ENCODE data around the gene TRAF7.

TRAF7 gene

DNA sequence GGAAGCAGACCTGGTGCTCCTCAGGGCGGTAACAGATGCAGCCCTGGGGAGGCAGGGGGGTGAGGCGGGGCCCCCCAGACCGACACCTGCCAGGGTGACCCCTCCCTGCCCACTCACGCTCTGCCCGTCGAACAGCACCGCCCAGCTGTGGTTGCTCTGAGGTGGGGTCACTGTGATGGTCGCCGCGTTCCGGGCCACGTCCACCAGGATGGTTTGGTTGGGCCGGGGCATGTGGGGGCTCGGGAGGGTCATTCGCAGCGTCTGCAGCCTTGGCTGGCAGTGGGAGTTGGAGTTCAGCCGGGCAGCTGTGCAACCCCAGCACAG lies 54.4 kb downstream of the TRAF7 start:
- Histone ChIP-seq H3K4me2 (ENCODE audit: low read length) (no peak overlapping the region), H3K27me3 (ENCODE audit: low read depth, low read length) (no peaks in the 10 kb centered on the region), H3K79me2 (ENCODE audit: low read length) (peaks cover 37% of the 10 kb centered on the region), H3K4me1 (ENCODE audit: low read length) (peaks cover 21% of the 10 kb centered on the region), H3K36me3 (replicated peaks; ENCODE audit: low read depth, low read length) (peaks cover 25% of the 10 kb centered on the region), H3K9ac (ENCODE audit: low read length) (no peak overlapping the region), H4K20me1 (ENCODE audit: insufficient read depth, low read length) (peaks cover 7% of the 10 kb centered on the region), H3K27ac (ENCODE audit: low read length) (no peak overlapping the region), H3K9me3 (ENCODE audit: insufficient read depth, low read length) (no peaks in the 10 kb centered on the region), H2AFZ (ENCODE audit: low read depth, low read length) (no peak overlapping the region), H3K4me3 (ENCODE audit: low read length) (no peak overlapping the region)
- no peak for TF ChIP-seq EZH2phosphoT487 (IDR thresholded peaks at IDR 0.05; ENCODE audit: low read depth)
- TF ChIP-seq, protein P1, sequence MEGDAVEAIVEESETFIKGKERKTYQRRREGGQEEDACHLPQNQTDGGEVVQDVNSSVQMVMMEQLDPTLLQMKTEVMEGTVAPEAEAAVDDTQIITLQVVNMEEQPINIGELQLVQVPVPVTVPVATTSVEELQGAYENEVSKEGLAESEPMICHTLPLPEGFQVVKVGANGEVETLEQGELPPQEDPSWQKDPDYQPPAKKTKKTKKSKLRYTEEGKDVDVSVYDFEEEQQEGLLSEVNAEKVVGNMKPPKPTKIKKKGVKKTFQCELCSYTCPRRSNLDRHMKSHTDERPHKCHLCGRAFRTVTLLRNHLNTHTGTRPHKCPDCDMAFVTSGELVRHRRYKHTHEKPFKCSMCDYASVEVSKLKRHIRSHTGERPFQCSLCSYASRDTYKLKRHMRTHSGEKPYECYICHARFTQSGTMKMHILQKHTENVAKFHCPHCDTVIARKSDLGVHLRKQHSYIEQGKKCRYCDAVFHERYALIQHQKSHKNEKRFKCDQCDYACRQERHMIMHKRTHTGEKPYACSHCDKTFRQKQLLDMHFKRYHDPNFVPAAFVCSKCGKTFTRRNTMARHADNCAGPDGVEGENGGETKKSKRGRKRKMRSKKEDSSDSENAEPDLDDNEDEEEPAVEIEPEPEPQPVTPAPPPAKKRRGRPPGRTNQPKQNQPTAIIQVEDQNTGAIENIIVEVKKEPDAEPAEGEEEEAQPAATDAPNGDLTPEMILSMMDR (IDR thresholded peaks at IDR 0.05; ENCODE audit: low read depth, low read length): no peak

DNA sequence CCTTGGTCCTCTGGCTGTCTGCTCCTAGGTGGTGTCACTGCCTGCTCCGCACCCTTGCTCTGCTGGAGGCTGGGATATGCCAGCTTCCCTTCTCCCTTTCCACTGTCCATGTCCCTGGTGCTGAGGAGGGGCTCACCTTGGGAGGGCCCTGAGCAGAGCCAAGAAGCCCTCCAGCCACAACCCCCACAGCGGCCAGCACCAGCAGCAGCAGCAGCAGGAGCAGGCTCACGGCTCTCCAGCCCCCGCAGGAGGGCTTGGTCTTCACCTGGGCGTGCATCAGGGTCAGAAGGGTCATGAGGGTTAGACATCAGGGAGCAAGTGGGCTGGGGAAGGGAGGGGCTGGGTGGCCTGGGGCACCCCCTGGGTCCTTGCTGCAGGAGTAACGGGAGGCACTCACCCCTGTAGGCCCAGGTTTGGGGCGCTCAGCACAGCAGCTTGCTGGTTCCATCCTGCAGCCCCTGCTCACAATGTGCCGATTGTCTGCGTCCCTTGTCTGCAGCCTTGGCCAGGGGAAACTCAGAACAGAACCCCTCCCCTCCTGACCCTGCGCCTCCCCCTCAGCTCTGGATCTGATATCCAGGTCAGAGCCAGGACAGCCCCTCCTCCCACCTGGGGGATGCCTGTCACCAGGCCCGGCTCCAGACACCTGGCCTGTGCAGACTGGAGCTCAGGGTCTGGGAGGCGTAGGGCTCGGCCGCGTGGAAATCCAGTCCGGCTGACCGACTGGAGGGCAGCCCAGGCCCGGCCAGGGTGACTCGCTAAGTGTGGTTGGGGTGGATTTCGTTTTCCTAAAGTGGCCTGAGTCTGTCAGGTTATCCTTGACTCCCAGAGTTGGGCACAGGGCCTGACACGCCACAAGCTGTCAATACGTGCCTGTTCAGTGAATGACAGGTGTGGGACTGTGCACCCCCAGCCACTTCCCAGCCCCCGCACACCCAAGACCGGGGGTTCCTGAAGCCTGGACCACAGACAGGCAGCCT lies 55.1 kb downstream of the TRAF7 start, which contains the start of gene BRICD5:
Gene BRICD5, minus strand, starts transcription at position 478 of the 980 bp plus-strand sequence. Its CDS starts 30 bp downstream, at position 448.
- Histone ChIP-seq H3K79me2 (ENCODE audit: low read length) (peaks cover 37% of the 10 kb centered on the region), H3K4me1 (ENCODE audit: low read length) (peaks cover 21% of the 10 kb centered on the region), H3K9ac (ENCODE audit: low read length) (no peak within 1 kb of the TSS), H3K36me3 (replicated peaks; ENCODE audit: low read depth, low read length) (peaks cover 25% of the 10 kb centered on the region), H3K27me3 (ENCODE audit: low read depth, low read length) (no peaks in the 10 kb centered on the region), H4K20me1 (ENCODE audit: insufficient read depth, low read length) (peaks cover 7% of the 10 kb centered on the region), H3K4me2 (ENCODE audit: low read length) (no peak within 1 kb of the TSS), H3K4me3 (ENCODE audit: low read length) (no peak within 1 kb of the TSS), H3K27ac (ENCODE audit: low read length) (no peak within 1 kb of the TSS), H2AFZ (ENCODE audit: low read depth, low read length) (no peak within 1 kb of the TSS), H3K9me3 (ENCODE audit: insufficient read depth, low read length) (no peaks in the 10 kb centered on the region)
- no peak for TF ChIP-seq EZH2phosphoT487 (IDR thresholded peaks at IDR 0.05; ENCODE audit: low read depth)
- TF ChIP-seq, protein P1 (IDR thresholded peaks at IDR 0.05; ENCODE audit: low read depth, low read length): no peak

DNA sequence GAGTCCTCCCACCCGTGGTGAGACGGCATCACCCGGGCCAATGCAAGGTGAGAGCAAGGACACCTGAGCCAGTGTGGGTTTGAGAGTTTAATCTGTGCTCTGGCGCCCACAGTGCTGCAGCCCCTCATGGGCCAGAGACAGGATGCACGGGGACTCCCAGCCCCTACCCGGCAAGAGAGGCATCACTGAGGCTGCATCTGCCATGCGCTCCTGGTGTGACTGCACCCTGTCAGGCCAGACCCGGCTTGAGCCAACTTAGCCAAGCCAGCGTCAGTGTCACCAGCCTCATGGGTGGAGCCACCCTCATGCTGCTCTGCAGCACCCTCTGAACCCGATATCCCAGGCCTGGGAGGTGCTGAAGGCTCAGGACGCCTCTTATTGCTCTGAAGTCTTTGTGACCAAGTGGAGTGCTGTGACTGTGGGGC lies 56.4 kb downstream of the TRAF7 start:
- Histone ChIP-seq H3K9me3 (ENCODE audit: insufficient read depth, low read length) (no peaks in the 10 kb centered on the region), H3K4me1 (ENCODE audit: low read length) (peaks cover 13% of the 10 kb centered on the region), H2AFZ (ENCODE audit: low read depth, low read length) (no peak overlapping the region), H3K4me3 (ENCODE audit: low read length) (no peak overlapping the region), H3K27ac (ENCODE audit: low read length) (no peak overlapping the region), H3K79me2 (ENCODE audit: low read length) (peaks cover 24% of the 10 kb centered on the region), H3K27me3 (ENCODE audit: low read depth, low read length) (no peaks in the 10 kb centered on the region), H3K36me3 (replicated peaks; ENCODE audit: low read depth, low read length) (peaks cover 22% of the 10 kb centered on the region), H4K20me1 (ENCODE audit: insufficient read depth, low read length) (peaks cover 7% of the 10 kb centered on the region), H3K9ac (ENCODE audit: low read length) (no peak overlapping the region), H3K4me2 (ENCODE audit: low read length) (no peak overlapping the region)
- no peak for TF ChIP-seq EZH2phosphoT487 (IDR thresholded peaks at IDR 0.05; ENCODE audit: low read depth)
- TF ChIP-seq, protein P1 (IDR thresholded peaks at IDR 0.05; ENCODE audit: low read depth, low read length): no peak

Measured in OCI-LY3 (cell line).